OCI-LY3 (cell line): ENCODE data around the gene PKM.
"Not testable (repeated sequence)": the region's sequence is repeated elsewhere in the genome, so short reads cannot be mapped to it uniquely, and the experiment has no call there.

ENCODE experiments used
- H2AFZ ChIP-seq: fragments of 200-600, 300-600 bp; shearing (Covaris generic); 2 replicates; pipeline ENCODE4 v1.6.0; 2014; ENCODE audit warnings: antibody characterized with exemption, low read depth, low read length
- H3K27ac ChIP-seq: fragments of 200-600, 300-600 bp; sonication (generic); 2 replicates; pipeline ENCODE4 v1.5.1; 2014; ENCODE audit warnings: mild to moderate bottlenecking, low read length, moderate library complexity, mixed read lengths
- H3K27me3 ChIP-seq: fragments of 200-600, 300-600 bp; sonication (generic); 2 replicates; pipeline ENCODE4 v1.6.1; 2014; ENCODE audit warnings: low read depth, low read length, mixed read lengths
- H3K36me3 ChIP-seq: fragments of 200-600, 300-600 bp; sonication (generic); replicated peaks from 2 replicates; pipeline ENCODE3; 2014; ENCODE audit warnings: low read depth, low read length, mixed read lengths
- H3K4me1 ChIP-seq: fragments of 300-600, 200-600 bp; sonication (generic); 2 replicates; pipeline ENCODE4 v1.6.1; 2014; ENCODE audit warnings: low read length, mixed read lengths
- H3K4me2 ChIP-seq: fragments of 200-600, 300-600 bp; sonication (generic); 2 replicates; pipeline ENCODE4 v1.6.1; 2014; ENCODE audit warnings: low read length, mixed read lengths
- H3K4me3 ChIP-seq: fragments of 300-600, 200-600 bp; sonication (generic); 2 replicates; pipeline ENCODE4 v1.5.1; 2014; ENCODE audit warnings: antibody characterized with exemption, mild to moderate bottlenecking, low read length, moderate library complexity
- H3K79me2 ChIP-seq: fragments of 300-600, 200-600 bp; shearing (Covaris generic); 2 replicates; pipeline ENCODE4 v1.6.1; 2014; ENCODE audit warnings: mild to moderate bottlenecking, low read length, mixed read lengths
- H3K9ac ChIP-seq: fragments of 300-600, 200-600 bp; shearing (Covaris generic); 2 replicates; pipeline ENCODE4 v1.6.0; 2014; ENCODE audit warnings: mild to moderate bottlenecking, low read length, moderate library complexity
- H3K9me3 ChIP-seq: fragments of 200-600, 300-600 bp; shearing (Covaris generic); 2 replicates; pipeline ENCODE4 v1.6.1; 2014; ENCODE audit warnings: low read length, mixed read lengths; ENCODE audit not compliant: insufficient read depth
- H4K20me1 ChIP-seq: fragments of 200-600, 300-600 bp; sonication (generic); 2 replicates; pipeline ENCODE4 v1.6.1; 2016; ENCODE audit warnings: low read length, mixed read lengths; ENCODE audit not compliant: insufficient read depth
- CTCF ChIP-seq: fragments of 200-600, 300-600 bp; sonication (generic); IDR thresholded peaks from 2 replicates; pipeline ENCODE4 v1.5.1; 2014; ENCODE audit warnings: antibody characterized with exemption, low read length, low read depth
- EZH2phosphoT487 ChIP-seq: fragments of 200-600 bp; shearing (Covaris generic); IDR thresholded peaks from 2 replicates; pipeline ENCODE4 v1.6.1; 2018; ENCODE audit warnings: antibody characterized with exemption, mixed run types, low read depth

Gene PKM

GRCh38 chr15:72172796-72173195, 58.2 kb downstream of the PKM start:
- no peak overlapping the region for H3K27ac ChIP-seq
- no peak overlapping the region for H3K4me2 ChIP-seq
- H3K9ac ChIP-seq, result no peak overlapping the region
- no peak overlapping the region for H2AFZ ChIP-seq
- no peaks in the 10 kb centered on the region for H3K9me3 ChIP-seq
- H3K79me2 ChIP-seq, result no peaks in the 10 kb centered on the region
- H3K36me3 ChIP-seq, result no peaks in the 10 kb centered on the region
- H4K20me1 ChIP-seq, result no peaks in the 10 kb centered on the region
- H3K27me3 ChIP-seq, result peaks cover 24% of the 10 kb centered on the region
- H3K4me1 ChIP-seq, result peaks cover 4% of the 10 kb centered on the region; the same call in 1 of the 2 replicates
- H3K4me3 ChIP-seq, result no peak overlapping the region
- TF ChIP-seq EZH2phosphoT487 (no peak), CTCF (no peak)

- H3K4me1 ChIP-seq, H3K79me2 ChIP-seq, H3K9me3 ChIP-seq, H3K36me3 ChIP-seq, H3K9ac ChIP-seq, H3K4me2 ChIP-seq, H3K27ac ChIP-seq, H2AFZ ChIP-seq, H3K4me3 ChIP-seq, H4K20me1 ChIP-seq: not testable (repeated sequence)
- H3K27me3 ChIP-seq, result peaks cover 24% of the 10 kb centered on the region
Observed at GRCh38 chr15:72171978-72172377, 59.0 kb downstream of the PKM start.

GRCh38 chr15:72170691-72171090, 60.3 kb downstream of the PKM start:
- H3K4me1 ChIP-seq, result peaks cover 4% of the 10 kb centered on the region; the same call in 1 of the 2 replicates
- H3K9me3 ChIP-seq, result no peaks in the 10 kb centered on the region

GRCh38 chr15:72169921-72170611, 60.9 kb downstream of the PKM start:
- H3K9ac ChIP-seq, result no peak overlapping the region

More at GRCh38 chr15:72170691-72171090, 60.3 kb downstream of the PKM start:
- peaks cover 23% of the 10 kb centered on the region for H3K27me3 ChIP-seq
- no peaks in the 10 kb centered on the region for H3K79me2 ChIP-seq
- no peaks in the 10 kb centered on the region for H3K36me3 ChIP-seq
- H3K27ac ChIP-seq, result no peak overlapping the region
- no peak overlapping the region for H3K9ac ChIP-seq
- no peak overlapping the region for H3K4me2 ChIP-seq
- no peak overlapping the region for H3K4me3 ChIP-seq
- TF ChIP-seq EZH2phosphoT487 (no peak), CTCF (no peak)
- H4K20me1 ChIP-seq, result no peaks in the 10 kb centered on the region
- H2AFZ ChIP-seq, result no peak overlapping the region

More at GRCh38 chr15:72169921-72170611, 60.9 kb downstream of the PKM start:
- Histone ChIP-seq H3K79me2 (no peaks in the 10 kb centered on the region), H3K9me3 (no peaks in the 10 kb centered on the region), H3K4me2 (no peak overlapping the region), H3K4me1 (peaks cover 4% of the 10 kb centered on the region; the same call in 1 of the 2 replicates), H3K36me3 (no peaks in the 10 kb centered on the region), H4K20me1 (no peaks in the 10 kb centered on the region), H2AFZ (no peak overlapping the region), H3K27me3 (peaks cover 19% of the 10 kb centered on the region), H3K27ac (no peak overlapping the region), H3K4me3 (no peak overlapping the region)
- TF ChIP-seq CTCF (no peak), EZH2phosphoT487 (no peak)
